Stimulated activated naive CD8-positive, alpha-beta T cell treated with anti-CD3 and anti-CD28 coated beads, Interleukin-15, Interleukin-2, amounts not matched to agents 100 ng/mL and 50 ng/mL, for 24 hours (primary cell): ENCODE measurements around the gene PRR12.
A peak's percentile ranks its signal among the peaks of the same experiment; 100 is the strongest.

ENCODE experiments used
- H3K27ac Mint-ChIP-seq: one replicate; pipeline ENCODE4 v1.8.0; 2021; ENCODE audit warnings: mild to moderate bottlenecking, mixed read lengths
- H3K27me3 Mint-ChIP-seq: one replicate; pipeline ENCODE4 v1.8.0; 2021; ENCODE audit warnings: mixed read lengths
- H3K36me3 Mint-ChIP-seq: one replicate; pipeline ENCODE4 v1.8.0; 2021; ENCODE audit warnings: low read depth, mixed read lengths
- H3K4me1 Mint-ChIP-seq: one replicate; pipeline ENCODE4 v1.8.0; 2021; ENCODE audit warnings: low read depth, mixed read lengths
- H3K4me3 Mint-ChIP-seq: one replicate; pipeline ENCODE4 v1.8.0; 2021; ENCODE audit warnings: mild to moderate bottlenecking, mixed read lengths
- H3K9me3 Mint-ChIP-seq: one replicate; pipeline ENCODE4 v1.8.0; 2021; ENCODE audit warnings: mixed read lengths

The PRR12 gene

DNA sequence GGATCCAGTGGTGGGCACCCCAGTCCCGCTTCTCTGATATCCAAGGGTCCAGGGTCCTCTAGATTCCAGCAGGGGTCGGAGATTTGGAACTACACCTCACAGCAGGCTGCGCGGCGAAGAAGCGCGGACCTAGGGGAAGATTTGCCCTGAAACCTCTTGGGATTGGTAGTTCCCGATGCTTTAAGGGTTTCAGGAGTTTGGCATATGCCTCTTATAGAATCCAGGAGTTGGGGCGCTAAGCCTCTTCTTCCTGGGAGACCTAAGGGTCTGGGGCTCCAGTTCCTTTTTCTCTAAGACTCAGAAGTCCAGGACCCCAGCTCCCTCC, 75.1 kb downstream of the PRR12 start:
- H3K27ac Mint-ChIP-seq, result peak overlapping the region; percentile 93
- peak overlapping the region; percentile 97 for H3K4me3 Mint-ChIP-seq
- H3K27me3 Mint-ChIP-seq, result no peaks in the 10 kb centered on the region
- H3K9me3 Mint-ChIP-seq, result no peaks in the 10 kb centered on the region
- peaks cover 39% of the 10 kb centered on the region for H3K4me1 Mint-ChIP-seq
- peaks cover 28% of the 10 kb centered on the region for H3K36me3 Mint-ChIP-seq

DNA sequence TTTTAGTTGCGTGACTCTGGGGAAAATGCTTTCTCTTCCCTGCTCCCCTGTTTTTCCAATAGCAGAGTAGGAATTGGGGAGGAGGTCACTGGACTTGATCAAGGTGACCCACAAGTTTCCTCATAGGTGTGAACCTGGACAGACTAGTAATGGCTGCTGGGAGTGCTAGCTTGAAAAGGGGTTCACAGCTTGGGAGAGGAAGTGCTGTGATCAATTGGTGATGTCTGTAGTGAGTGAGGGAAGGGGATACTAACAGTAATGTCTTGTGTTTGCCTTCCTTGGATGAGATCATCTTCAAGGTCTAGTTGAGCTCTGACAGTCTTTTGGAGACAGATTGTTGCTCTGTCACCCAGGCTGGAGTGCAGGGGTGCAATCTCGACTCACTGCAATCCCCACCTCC, 76.5 kb downstream of the PRR12 start:
- H3K9me3 Mint-ChIP-seq, result no peaks in the 10 kb centered on the region
- no peaks in the 10 kb centered on the region for H3K27me3 Mint-ChIP-seq
- peak overlapping the region; percentile 93 for H3K27ac Mint-ChIP-seq
- H3K4me1 Mint-ChIP-seq, result peaks cover 46% of the 10 kb centered on the region
- peak overlapping the region; percentile 97 for H3K4me3 Mint-ChIP-seq
- H3K36me3 Mint-ChIP-seq, result peaks cover 22% of the 10 kb centered on the region

- H3K4me1 Mint-ChIP-seq, result peaks cover 27% of the 10 kb centered on the region
- H3K27ac Mint-ChIP-seq, result no peak overlapping the region
- peaks cover 20% of the 10 kb centered on the region for H3K36me3 Mint-ChIP-seq
- no peak overlapping the region for H3K4me3 Mint-ChIP-seq
- H3K27me3 Mint-ChIP-seq, result no peaks in the 10 kb centered on the region
- no peaks in the 10 kb centered on the region for H3K9me3 Mint-ChIP-seq
Measured at GRCh38 chr19:49669516-49669915, 78.5 kb downstream of the PRR12 start.

DNA sequence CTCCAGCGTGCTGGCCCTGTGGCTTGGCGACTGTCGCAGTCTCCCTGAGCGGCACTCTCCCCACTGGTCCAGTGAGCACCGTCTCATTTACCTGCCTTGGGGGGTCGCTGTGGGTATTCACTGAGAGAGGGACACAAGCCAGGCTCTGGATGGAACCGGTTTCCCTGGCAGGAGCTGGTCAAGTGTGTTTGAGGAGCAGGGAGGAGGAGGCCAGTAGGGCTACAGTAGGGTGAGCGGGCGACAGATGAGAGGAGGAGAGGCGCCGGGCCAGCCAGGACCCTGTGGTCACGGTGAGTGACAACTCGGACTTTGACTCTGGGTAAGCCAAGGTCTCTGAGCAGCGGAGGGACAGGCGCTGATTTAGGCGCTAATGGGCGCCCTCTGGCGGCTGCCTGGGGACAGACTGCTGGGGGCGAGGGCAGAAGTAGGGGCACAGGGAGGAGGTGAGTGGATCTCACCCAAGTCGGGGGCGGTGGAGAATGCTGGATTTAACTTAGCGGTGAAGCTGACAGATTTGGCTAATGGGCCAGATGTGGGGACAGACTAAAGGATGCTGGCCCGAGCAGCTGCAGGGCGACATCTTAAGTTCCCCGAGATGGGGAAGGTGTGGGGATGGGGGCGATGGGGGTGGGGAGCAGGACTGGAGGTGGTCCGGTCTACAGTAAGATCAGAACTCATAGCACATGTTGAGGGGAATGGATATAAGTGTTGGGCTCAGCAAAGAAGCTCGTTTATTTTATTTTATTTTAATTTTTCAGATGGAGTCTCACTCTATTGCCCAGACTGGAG, 81.3 kb downstream of the PRR12 start:
- Mint-ChIP-seq H3K4me3 (no peak overlapping the region), H3K27me3 (no peaks in the 10 kb centered on the region), H3K4me1 (peaks cover 19% of the 10 kb centered on the region), H3K9me3 (no peaks in the 10 kb centered on the region), H3K36me3 (peaks cover 22% of the 10 kb centered on the region), H3K27ac (no peak overlapping the region)
